PC-9 (cell line): Measurements from ENCODE around the gene RPS8.

Experiments
- EZH2 ChIP-seq: fragments of 200-600 bp; sonication (generic); IDR thresholded peaks from 2 replicates; pipeline ENCODE4 v1.8.0; 2017; ENCODE audit warnings: antibody characterized with exemption, low read depth
- TF ChIP-seq, protein P1 (sequence below): fragments of 200-600 bp; sonication (generic); conservative IDR thresholded peaks from 2 replicates; pipeline ENCODE4 v1.6.1; 2017; ENCODE audit warnings: mixed run types, antibody characterized with exemption, mild to moderate bottlenecking, moderate library complexity

GRCh38 chr1:44778705-44779576 lies 3.6 kb downstream of the RPS8 start:
- TF ChIP-seq EZH2 = no peak
- TF ChIP-seq, protein P1, sequence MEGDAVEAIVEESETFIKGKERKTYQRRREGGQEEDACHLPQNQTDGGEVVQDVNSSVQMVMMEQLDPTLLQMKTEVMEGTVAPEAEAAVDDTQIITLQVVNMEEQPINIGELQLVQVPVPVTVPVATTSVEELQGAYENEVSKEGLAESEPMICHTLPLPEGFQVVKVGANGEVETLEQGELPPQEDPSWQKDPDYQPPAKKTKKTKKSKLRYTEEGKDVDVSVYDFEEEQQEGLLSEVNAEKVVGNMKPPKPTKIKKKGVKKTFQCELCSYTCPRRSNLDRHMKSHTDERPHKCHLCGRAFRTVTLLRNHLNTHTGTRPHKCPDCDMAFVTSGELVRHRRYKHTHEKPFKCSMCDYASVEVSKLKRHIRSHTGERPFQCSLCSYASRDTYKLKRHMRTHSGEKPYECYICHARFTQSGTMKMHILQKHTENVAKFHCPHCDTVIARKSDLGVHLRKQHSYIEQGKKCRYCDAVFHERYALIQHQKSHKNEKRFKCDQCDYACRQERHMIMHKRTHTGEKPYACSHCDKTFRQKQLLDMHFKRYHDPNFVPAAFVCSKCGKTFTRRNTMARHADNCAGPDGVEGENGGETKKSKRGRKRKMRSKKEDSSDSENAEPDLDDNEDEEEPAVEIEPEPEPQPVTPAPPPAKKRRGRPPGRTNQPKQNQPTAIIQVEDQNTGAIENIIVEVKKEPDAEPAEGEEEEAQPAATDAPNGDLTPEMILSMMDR = no peak
